Ishikawa (cell line): ENCODE measurements around the gene DHRS7.

ENCODE experiments used
- CEBPB ChIP-seq: IDR thresholded peaks from 2 replicates; pipeline ENCODE4 v1.6.1; 2012
- CREB1 ChIP-seq: IDR thresholded peaks from 2 replicates; pipeline ENCODE4 v1.6.1; 2012; ENCODE audit warnings: low read depth
- EGR1 ChIP-seq: IDR thresholded peaks from 2 replicates; pipeline ENCODE4 v1.6.1; 2012
- EP300 ChIP-seq: IDR thresholded peaks from 2 replicates; pipeline ENCODE4 v1.6.1; 2012; ENCODE audit warnings: borderline replicate concordance
- FOXM1 ChIP-seq: IDR thresholded peaks from 2 replicates; pipeline ENCODE4 v1.6.1; 2012; ENCODE audit warnings: low read depth, borderline replicate concordance
- MAX ChIP-seq: IDR thresholded peaks from 2 replicates; pipeline ENCODE4 v1.6.1; 2012
- NFIC ChIP-seq: IDR thresholded peaks from 2 replicates; pipeline ENCODE4 v1.6.1; 2012
- RAD21 ChIP-seq: IDR thresholded peaks from 2 replicates; pipeline ENCODE4 v1.6.1; 2012; ENCODE audit warnings: low read depth
- REST ChIP-seq: IDR thresholded peaks from 2 replicates; pipeline ENCODE4 v1.6.1; 2012; ENCODE audit warnings: low read depth, mild to moderate bottlenecking
- TAF1 ChIP-seq: IDR thresholded peaks from 2 replicates; pipeline ENCODE4 v1.6.1; 2012; ENCODE audit warnings: low read depth, mild to moderate bottlenecking
- TCF12 ChIP-seq: IDR thresholded peaks from 2 replicates; pipeline ENCODE4 v1.6.1; 2012; ENCODE audit warnings: low read depth
- TEAD4 ChIP-seq: IDR thresholded peaks from 2 replicates; pipeline ENCODE4 v1.6.1; 2012
- USF1 ChIP-seq: IDR thresholded peaks from 2 replicates; pipeline ENCODE4 v1.6.1; 2012
- YY1 ChIP-seq: IDR thresholded peaks from 2 replicates; pipeline ENCODE4 v1.6.1; 2012; ENCODE audit warnings: low read depth
- ZBTB7A ChIP-seq: IDR thresholded peaks from 2 replicates; pipeline ENCODE4 v1.6.1; 2012; ENCODE audit warnings: low read depth

The DHRS7 gene

GRCh38 chr14:60210703-60211102 is 45.5 kb upstream of the DHRS7 start:
- TF ChIP-seq MAX (no peak), REST (no peak), EGR1 (no peak), NFIC (no peak), USF1 (no peak), TCF12 (no peak), ZBTB7A (no peak), EP300 (no peak), CREB1 (no peak), TEAD4 (no peak), FOXM1 (no peak), TAF1 (no peak), RAD21 (no peak), YY1 (no peak), CEBPB (no peak)

DNA sequence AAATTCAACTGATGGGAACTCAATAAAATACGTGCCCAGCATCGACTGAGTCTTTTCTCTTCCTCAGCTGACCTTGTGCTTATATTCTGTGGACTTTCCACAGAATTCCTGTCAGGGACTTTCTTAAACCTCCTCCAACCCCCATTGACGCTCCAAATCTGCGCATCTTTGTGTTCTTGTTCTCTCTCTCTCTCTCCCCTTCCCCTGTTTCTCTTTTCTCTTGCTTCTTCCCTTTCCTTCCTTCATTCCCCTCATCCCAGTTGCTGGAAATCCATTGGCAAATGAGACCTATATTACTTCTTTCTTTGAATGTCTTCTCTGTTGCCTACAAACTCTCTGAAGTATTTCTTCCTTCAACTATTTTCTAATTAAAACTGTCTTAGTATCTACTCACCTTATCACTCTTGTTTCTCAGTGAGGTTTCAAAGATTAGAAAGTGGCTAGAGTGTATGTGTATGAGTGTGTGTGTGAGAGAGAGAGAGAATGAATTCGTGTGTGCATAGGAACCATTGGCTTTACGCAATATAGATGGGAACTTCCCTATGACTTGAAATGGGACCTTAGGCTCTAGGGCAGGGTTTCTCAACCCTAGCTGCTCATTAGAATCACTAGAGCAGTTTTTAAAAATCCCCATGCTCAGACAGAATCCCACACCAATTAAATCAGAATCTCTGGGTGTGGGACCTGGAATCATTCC is 41.8 kb upstream of the DHRS7 start:
- no peak for TF ChIP-seq RAD21
- TF ChIP-seq EP300 = no peak

DNA sequence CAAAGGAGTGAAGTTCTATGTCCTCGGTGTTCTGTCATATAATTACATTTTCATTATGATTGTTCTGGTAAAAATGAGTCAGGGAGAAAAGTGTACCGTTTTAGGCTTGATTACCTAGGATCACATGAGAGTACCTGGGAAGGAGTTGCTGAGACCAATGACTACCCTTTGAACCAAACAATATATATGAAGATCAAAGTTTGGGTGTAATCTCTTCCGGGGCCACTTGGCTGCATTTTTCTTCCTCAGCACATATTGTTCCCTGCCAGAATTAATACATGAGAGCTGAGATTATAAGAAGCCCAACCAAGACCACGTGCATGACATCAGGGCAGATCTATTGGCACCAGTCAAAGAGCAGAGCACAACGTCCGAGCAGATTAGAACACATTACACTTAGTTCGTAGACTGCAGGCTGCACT is 41.1 kb upstream of the DHRS7 start:
- TF ChIP-seq CREB1 (no peak), YY1 (no peak), ZBTB7A (no peak), CEBPB (no peak), REST (no peak), NFIC (no peak)

- no peak for TF ChIP-seq EGR1
- TF ChIP-seq NFIC = no peak
- TF ChIP-seq TEAD4 = no peak
- no peak for TF ChIP-seq REST
- no peak for TF ChIP-seq TAF1
- TF ChIP-seq EP300 = no peak
- no peak for TF ChIP-seq USF1
- no peak for TF ChIP-seq YY1
- no peak for TF ChIP-seq ZBTB7A
- TF ChIP-seq RAD21 = no peak
- TF ChIP-seq MAX = no peak
- TF ChIP-seq CEBPB = no peak
- no peak for TF ChIP-seq FOXM1
- TF ChIP-seq TCF12 = no peak
- no peak for TF ChIP-seq CREB1
Observed at GRCh38 chr14:60204843-60205774, 39.9 kb upstream of the DHRS7 start.
